GM19035 (cell line): ENCODE results near the gene PXT1.

Experiments
- ATAC-seq: cut with Tn5 transposase; IDR thresholded peaks from one replicate; pipeline ENCODE4 v1.9.1; 2021; ENCODE audit not compliant: unreplicated experiment

PXT1 gene

GRCh38 chr6:36347621-36348020 is 95.0 kb downstream of the PXT1 start:
- ATAC-seq, result no peak

GRCh38 chr6:36346486-36347273 is 96.0 kb downstream of the PXT1 start:
- no peak for ATAC-seq

GRCh38 chr6:36345681-36346466 is 96.8 kb downstream of the PXT1 start:
- ATAC-seq, result no peak

GRCh38 chr6:36343109-36343680 is 99.5 kb downstream of the PXT1 start:
- no peak for ATAC-seq

GRCh38 chr6:36340618-36341454 is 101.8 kb downstream of the PXT1 start:
- peak; percentile 66 for ATAC-seq
